RWPE1 (cell line): ENCODE measurements around the gene ARID4A.
A peak's percentile ranks its signal among the peaks of the same experiment; 100 is the strongest.
"Not testable (repeated sequence)": the region's sequence is repeated elsewhere in the genome, so short reads cannot be mapped to it uniquely, and the experiment has no call there.

Source experiments
- CTCF ChIA-PET: fragments of 350-600 bp; sonication (Branson Sonifier 250); formaldehyde crosslinking; extraction: SDS; loops from one replicate; lab custom pipeline; 2021; lab: Yijun Ruan, JAX
- POLR2A ChIA-PET: fragments of 400-600 bp; formaldehyde crosslinking; extraction: SDS; loops from one replicate; lab custom pipeline; 2020; ENCODE audit warnings: antibody characterized with exemption; ENCODE audit not compliant: low non-redundant PET; lab: Yijun Ruan, JAX
- DNase-seq: peaks from one replicate; pipeline ENCODE4 v3.0.0; 2012; ENCODE audit warnings: low spot score
- H3K27ac ChIP-seq: fragments of 450-650 bp; 2 replicates; pipeline ENCODE4 v1.5.1; 2017
- TF ChIP-seq, protein P1 (sequence below): fragments of 450-650 bp; conservative IDR thresholded peaks from 2 replicates; pipeline ENCODE4 v1.5.1; 2017; ENCODE audit warnings: low read depth, mild to moderate bottlenecking

The ARID4A gene

DNA sequence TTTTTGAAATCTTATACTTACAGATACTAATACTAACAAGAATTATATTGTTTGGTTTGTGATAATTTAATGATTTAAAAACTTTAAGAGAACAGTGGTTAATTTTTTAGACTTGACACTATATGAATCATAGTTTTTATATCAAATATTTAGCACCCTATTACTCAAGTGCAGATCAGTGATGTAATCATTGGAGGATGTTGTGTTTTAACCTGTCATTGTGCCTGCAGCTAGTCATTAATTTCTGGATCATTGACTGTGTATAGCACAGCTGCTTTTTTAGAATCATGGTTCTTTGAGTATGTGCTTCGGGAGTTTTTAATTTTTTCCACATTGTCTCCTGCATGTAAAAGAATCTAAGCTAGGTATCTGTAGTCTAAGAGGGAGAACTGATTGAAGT, 17.3 kb downstream of the ARID4A start:
- ChIA-PET CTCF (interaction anchor here (0.6 kb wide), 1 partner anchor 71 kb away, joined by 3 read pairs; no protein-coding TSS in a partner anchor), POLR2A (no interaction called here)
- no peak overlapping the region for H3K27ac ChIP-seq
- TF ChIP-seq, protein P1, sequence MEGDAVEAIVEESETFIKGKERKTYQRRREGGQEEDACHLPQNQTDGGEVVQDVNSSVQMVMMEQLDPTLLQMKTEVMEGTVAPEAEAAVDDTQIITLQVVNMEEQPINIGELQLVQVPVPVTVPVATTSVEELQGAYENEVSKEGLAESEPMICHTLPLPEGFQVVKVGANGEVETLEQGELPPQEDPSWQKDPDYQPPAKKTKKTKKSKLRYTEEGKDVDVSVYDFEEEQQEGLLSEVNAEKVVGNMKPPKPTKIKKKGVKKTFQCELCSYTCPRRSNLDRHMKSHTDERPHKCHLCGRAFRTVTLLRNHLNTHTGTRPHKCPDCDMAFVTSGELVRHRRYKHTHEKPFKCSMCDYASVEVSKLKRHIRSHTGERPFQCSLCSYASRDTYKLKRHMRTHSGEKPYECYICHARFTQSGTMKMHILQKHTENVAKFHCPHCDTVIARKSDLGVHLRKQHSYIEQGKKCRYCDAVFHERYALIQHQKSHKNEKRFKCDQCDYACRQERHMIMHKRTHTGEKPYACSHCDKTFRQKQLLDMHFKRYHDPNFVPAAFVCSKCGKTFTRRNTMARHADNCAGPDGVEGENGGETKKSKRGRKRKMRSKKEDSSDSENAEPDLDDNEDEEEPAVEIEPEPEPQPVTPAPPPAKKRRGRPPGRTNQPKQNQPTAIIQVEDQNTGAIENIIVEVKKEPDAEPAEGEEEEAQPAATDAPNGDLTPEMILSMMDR, result no peak
- DNase-seq, result peak; percentile 70

DNA sequence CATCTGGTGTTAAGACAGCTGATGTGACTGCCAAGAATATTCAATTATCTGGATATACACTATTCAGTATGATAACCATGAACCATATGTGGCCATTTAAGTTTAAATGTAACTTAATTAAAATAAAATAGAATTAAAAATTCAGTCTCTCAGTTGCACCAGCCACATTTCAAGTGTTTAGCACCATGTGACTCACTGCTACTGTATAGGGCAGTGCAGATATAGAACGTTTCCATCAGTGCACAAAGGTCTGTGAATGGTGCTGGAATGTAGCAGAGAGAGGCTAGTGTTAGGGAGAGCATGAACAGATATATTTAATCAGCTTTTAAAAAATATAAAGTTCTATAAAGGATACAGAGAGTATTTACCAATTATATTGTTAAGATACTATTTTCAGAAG, 28.7 kb downstream of the ARID4A start:
- H3K27ac ChIP-seq, result no peak overlapping the region
- TF ChIP-seq, protein P1, result no peak
- DNase-seq, result no peak
- ChIA-PET CTCF (interaction anchor here (0.5 to 0.7 kb wide), 3 partner anchors 12 to 61 kb away, joined by 3 to 4 read pairs (median 4); no protein-coding TSS in a partner anchor), POLR2A (no interaction called here)

DNA sequence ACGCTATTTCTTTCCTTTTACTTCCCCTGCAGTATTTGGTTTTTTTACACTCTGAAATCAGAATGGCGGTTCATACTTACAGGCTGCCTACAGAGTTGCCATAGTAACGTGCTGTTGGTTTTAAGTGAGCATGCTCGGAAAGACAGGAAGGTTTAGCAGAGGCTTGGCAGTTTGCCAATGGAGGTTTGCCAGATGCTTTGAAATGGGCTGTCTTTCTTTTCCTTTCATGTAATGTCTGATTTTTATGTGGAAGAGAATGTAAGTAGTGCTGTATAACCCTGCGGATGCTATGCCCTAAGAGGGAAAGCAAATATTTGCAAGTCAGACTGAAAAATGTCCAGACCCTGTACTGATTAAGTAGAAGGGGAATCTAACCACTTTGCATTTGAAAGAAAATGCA, 32.8 kb downstream of the ARID4A start:
- no peak overlapping the region for H3K27ac ChIP-seq
- DNase-seq, result peak; percentile 59
- ChIA-PET POLR2A (no interaction called here), CTCF (no interaction called here)
- TF ChIP-seq, protein P1, result no peak

DNA sequence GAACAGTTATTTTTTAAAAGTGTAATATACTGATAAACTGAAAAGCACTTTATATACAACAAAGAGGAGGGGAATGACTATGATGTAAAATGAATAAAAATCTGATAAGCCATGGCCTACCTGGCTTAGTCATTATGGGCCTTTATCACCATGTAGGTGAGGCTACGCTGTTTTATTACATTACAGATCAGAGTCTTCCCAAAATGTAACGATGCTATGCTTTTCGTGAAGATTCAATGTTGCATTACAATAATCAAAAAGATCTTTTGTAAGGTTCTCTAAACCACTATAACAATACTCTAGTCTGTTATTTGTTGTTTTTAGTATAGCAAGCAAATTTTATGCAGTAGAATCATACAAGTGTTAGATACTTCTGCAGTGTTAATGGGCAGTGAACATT, 34.2 kb downstream of the ARID4A start:
- POLR2A ChIA-PET, result no interaction called here
- DNase-seq, result no peak
- TF ChIP-seq, protein P1, result no peak
- H3K27ac ChIP-seq, result no peak overlapping the region
- CTCF ChIA-PET, result no interaction called here

DNA sequence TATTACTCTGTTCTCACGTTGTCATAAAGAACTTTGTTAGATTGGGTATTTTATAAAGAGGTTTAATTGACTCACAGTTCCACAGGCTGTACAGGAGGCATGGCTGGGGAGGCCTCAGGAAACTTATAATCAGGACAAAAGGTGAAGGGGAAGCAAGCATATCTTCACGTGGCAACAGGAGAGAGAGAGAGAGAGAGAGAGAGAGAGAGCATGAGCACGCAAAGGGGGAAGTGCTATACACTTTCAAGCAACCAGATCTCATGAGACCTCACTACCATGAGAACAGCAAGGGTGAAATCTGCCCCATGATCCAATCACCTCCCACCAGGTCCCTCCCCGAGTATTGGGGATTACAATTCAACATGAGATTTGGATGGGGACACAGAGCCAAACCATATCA, 41.3 kb downstream of the ARID4A start:
- DNase-seq, POLR2A ChIA-PET, H3K27ac ChIP-seq: not testable (repeated sequence)
- CTCF ChIA-PET, result interaction anchor here (0.6 to 0.7 kb wide), 2 partner anchors 13 to 15 kb away, joined by 4 to 8 read pairs; no protein-coding TSS in a partner anchor

DNA sequence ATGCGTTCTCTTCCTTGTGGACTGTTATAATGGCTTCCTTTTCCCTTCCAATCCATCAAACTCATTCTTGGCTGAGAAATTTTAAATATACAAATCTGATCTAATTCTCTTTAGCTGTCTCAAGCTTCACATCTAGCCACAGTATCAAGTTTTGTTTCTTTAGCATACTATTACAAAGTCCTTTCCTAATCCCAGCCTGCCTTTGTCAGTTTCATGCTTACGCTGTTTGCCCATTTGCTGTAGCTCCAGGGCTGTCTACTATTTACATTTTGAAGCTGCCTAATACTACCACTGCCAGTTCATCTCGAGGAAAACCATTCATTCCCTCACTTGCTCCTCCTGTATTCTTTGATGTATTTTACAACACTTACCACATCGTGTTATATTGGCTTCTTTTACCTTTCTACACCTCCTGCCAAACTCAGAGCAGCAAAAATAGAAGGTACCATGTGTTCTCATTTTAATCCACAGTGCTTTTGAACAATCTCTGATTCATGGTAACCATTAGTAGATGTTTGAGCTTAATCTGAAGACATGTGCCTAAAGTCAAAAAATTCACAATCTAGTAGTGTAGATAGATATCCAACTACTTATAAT, 42.9 kb downstream of the ARID4A start:
- POLR2A ChIA-PET, result no interaction called here
- no peak overlapping the region for H3K27ac ChIP-seq
- CTCF ChIA-PET, result interaction anchor here (0.8 to 1.0 kb wide), 2 partner anchors 21 to 22 kb away, joined by 3 to 4 read pairs; no protein-coding TSS in a partner anchor
- no peak for DNase-seq
- TF ChIP-seq, protein P1, result no peak

DNA sequence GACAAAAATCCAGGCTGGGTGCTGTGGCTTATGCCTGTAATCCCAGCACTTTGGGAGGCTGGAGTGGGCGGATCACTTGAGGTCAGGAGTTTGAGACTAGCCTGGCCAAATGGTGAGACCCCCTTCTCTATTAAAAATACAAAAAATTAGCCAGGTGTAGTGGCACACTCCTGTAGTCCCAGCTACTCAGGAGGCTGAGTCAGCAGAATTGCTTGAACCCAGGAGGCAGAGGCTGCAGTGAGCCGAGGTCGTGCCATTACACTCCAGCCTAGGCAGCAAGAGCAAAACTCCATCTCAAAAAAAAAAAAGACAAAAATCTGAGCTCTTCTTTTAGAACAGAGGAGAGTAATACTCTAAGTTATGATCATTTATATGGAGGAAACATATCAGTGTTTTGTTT, 45.2 kb downstream of the ARID4A start:
- POLR2A ChIA-PET, DNase-seq: not testable (repeated sequence)
- CTCF ChIA-PET, result interaction anchor here (1.1 kb wide), 1 partner anchor 235 kb away, joined by 3 read pairs; no protein-coding TSS in a partner anchor

More for the DNA sequence above, 45.2 kb downstream of the ARID4A start:
- not testable (repeated sequence) for H3K27ac ChIP-seq
